ENCODE measurements around the gene SPAG16.

DNA sequence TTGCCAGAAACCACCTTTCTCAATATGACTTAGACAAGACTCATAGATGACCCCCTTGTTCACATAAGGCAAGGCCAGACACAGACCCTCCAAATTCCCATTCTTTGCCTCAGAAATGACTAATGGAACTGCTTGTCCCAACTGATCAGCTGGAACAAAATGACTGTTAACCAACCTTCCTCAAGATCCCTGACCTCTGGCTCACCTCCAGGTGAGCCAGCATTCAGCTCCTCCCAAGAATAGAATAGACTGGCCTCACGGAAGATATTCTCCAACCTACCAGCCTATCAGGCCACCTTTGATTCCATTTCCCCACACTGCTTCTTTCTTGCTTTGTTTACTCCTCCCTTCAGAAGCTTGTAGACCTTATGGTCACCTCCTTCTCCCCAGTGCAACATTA, 930.8 kb downstream of the SPAG16 start:
- TF ChIP-seq, protein P1, sequence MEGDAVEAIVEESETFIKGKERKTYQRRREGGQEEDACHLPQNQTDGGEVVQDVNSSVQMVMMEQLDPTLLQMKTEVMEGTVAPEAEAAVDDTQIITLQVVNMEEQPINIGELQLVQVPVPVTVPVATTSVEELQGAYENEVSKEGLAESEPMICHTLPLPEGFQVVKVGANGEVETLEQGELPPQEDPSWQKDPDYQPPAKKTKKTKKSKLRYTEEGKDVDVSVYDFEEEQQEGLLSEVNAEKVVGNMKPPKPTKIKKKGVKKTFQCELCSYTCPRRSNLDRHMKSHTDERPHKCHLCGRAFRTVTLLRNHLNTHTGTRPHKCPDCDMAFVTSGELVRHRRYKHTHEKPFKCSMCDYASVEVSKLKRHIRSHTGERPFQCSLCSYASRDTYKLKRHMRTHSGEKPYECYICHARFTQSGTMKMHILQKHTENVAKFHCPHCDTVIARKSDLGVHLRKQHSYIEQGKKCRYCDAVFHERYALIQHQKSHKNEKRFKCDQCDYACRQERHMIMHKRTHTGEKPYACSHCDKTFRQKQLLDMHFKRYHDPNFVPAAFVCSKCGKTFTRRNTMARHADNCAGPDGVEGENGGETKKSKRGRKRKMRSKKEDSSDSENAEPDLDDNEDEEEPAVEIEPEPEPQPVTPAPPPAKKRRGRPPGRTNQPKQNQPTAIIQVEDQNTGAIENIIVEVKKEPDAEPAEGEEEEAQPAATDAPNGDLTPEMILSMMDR (CRISPR knock-in tag; IDR thresholded peaks at IDR 0.05), result no peak
- no peak for TF ChIP-seq TGIF2 (CRISPR knock-in tag; IDR thresholded peaks at IDR 0.05)
- no peak for TF ChIP-seq FOXK1 (CRISPR knock-in tag; IDR thresholded peaks at IDR 0.05; ENCODE audit: borderline replicate concordance, low read depth)
- no peak for TF ChIP-seq HNRNPK (IDR thresholded peaks at IDR 0.05; ENCODE audit: low read depth, low read length, poor library complexity, severe bottlenecking)
- TF ChIP-seq ZNF317 (CRISPR knock-in tag; IDR thresholded peaks at IDR 0.05), result no peak
- TF ChIP-seq, protein P2, sequence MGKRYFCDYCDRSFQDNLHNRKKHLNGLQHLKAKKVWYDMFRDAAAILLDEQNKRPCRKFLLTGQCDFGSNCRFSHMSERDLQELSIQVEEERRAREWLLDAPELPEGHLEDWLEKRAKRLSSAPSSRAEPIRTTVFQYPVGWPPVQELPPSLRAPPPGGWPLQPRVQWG (CRISPR knock-in tag; IDR thresholded peaks at IDR 0.05; ENCODE audit: borderline replicate concordance, low read depth), result no peak
- no peak for TF ChIP-seq POLR2A (IDR thresholded peaks at IDR 0.05; ENCODE audit: insufficient read depth in 1 of 2, low read depth in 2 of 2, low read length in 2 of 2)
- no peak for TF ChIP-seq ZNF558 (CRISPR knock-in tag; IDR thresholded peaks at IDR 0.05; ENCODE audit: borderline replicate concordance)
- no peak for TF ChIP-seq KLF16 (CRISPR knock-in tag; IDR thresholded peaks at IDR 0.05)
